Endometrium (tissue), 2 donors: ENCODE results near the gene NFE2L2.
"Not testable (repeated sequence)": the region's sequence is repeated elsewhere in the genome, so short reads cannot be mapped to it uniquely, and the experiment has no call there.

Source experiments
- FAIRE-seq: peaks from 2 replicates; lab custom pipeline; 2012; peaks lifted over from hg19 to GRCh38; lab: Jason Lieb, UNC
- donor health status: control.
- donor health status: control.

NFE2L2 gene

DNA sequence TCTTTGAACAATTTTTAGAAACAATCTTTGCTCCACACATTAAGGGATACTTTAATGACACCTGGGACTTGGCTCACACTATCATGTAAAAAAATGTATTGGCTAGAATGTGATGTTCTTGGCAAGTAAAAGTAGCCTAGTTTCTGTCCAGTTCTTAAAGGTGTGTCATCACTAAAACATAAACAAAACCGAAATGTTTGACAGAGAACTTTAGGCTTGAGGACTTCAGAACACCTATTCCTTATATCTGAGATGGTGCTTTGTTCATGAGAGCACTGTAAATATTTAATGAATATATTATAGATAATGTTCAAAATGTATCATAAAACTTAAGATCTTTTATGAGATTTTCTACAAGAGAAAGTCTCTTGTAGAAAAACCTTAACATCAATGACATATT is 71.7 kb downstream of the NFE2L2 start:
- no peak for FAIRE-seq

DNA sequence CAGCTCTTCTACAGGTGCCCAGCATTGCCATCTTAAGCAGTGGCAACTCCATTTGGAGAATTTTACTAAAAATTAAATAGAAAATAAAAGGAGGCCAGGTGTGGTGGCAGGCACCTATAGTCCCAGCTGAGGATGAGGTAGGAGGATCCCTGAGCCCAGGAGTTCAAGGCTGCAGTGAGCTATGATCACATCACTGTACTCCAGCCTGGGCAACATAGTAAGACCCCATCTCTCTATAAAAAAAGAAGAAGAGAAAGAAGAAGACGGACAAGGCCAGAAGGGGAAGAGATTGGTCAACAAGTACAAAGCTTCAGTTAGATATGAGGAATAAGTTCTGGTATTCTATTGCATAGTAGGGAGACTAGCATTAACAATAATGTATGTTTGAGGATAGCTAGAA is 73.6 kb downstream of the NFE2L2 start:
- no peak for FAIRE-seq

GRCh38 chr2:177188482-177189469 is 75.8 kb downstream of the NFE2L2 start:
- no peak for FAIRE-seq

DNA sequence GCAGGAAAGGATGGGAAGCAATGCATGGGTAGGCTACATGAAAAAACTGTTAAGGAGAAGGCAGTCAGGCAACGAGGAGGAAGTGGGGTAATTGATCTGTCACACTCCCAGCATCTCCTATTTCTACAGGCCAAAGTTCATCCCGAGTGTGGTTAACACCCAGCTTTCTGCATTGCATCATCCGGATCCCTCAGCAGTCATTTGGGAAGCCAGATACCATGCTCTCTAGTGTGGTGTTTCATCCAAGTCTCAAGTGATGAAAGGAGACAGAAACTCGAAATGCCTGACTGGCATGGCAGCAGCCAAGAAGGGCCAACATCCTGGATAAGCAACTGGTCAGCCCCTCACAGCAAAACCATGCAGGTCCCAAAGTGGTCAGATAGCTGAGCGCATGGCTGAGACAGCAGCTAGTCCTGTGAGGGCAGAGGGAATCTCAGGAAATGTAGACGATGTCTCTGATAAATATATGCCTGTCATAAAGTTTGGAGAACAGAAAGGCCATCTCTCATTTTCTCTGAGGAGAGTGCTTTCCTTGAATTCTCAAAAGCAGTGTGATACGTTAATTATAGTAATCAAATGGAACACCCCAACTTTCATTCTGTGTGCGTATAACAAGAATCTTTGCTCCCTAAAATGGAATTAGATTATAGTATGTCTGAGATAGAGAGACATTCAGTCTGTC is 76.8 kb downstream of the NFE2L2 start:
- FAIRE-seq = no peak

- FAIRE-seq = not testable (repeated sequence)
Measured at GRCh38 chr2:177186038-177186437, 78.5 kb downstream of the NFE2L2 start.

- no peak for FAIRE-seq
Measured at GRCh38 chr2:177184606-177185005, 79.9 kb downstream of the NFE2L2 start.

- FAIRE-seq = no peak
Measured at GRCh38 chr2:177183860-177184259, 80.7 kb downstream of the NFE2L2 start.
